A549 (cell line): ENCODE results near the gene AFG1L. TPM values are rescaled to one million over a fixed set of nuclear protein-coding genes. Genes with fewer than 3 reads are reported as not detected.

Experiments used
- ATAC-seq, 2 experiments: fragments of 200-7000 bp in 1 of 2; fragments of >200 bp in 1 of 2; cut with Nextera tagmentation in 1 of 2; cut with Tn5 transposase in 1 of 2; 3 replicates each; pipeline versions ENCODE4 v1.8.0 to v1.9.1; 2018 to 2020; ENCODE audit warnings: mild to moderate bottlenecking in 1 of 2, moderate library complexity in 1 of 2
- CTCF ChIA-PET: fragments of 300-600 bp; sonication (Branson Sonifier 250); formaldehyde crosslinking; extraction: SDS; loops from one replicate; lab custom pipeline; 2021; ENCODE audit warnings: antibody characterized with exemption, inconsistent platforms; lab: Yijun Ruan, JAX
- POLR2A ChIA-PET: fragments of 350-600 bp; formaldehyde crosslinking; extraction: SDS; loops from one replicate; lab custom pipeline; 2021; ENCODE audit warnings: antibody characterized with exemption, inconsistent platforms; lab: Yijun Ruan, JAX
- DNase-seq, 2 experiments: peaks; one replicate each; pipeline versions ENCODE4 v3.0.0 to v3.0.0-alpha.2; 2011 to 2016; ENCODE audit warnings: low read depth in 1 of 2, low spot score in 1 of 2
- FAIRE-seq: peaks from 2 replicates; lab custom pipeline; 2011; peaks lifted over from hg19 to GRCh38; lab: Jason Lieb, UNC
- H3K27ac ChIP-seq, 2 experiments: fragments of >200 bp; sonication (Bioruptor Twin); formaldehyde crosslinking; 3 replicates each; pipeline ENCODE4 v1.5.1; 2016 to 2017
- H3K4me1 ChIP-seq: fragments of >200 bp; sonication (Bioruptor Twin); formaldehyde crosslinking; 3 replicates; pipeline ENCODE4 v1.6.1; 2016
- H3K4me2 ChIP-seq: fragments of >200 bp; sonication (Bioruptor Twin); formaldehyde crosslinking; 3 replicates; pipeline ENCODE4 v1.6.1; 2016
- H3K4me3 ChIP-seq: fragments of >200 bp; sonication (Bioruptor Twin); formaldehyde crosslinking; 3 replicates; pipeline ENCODE4 v1.5.1; 2016
- H3K9me3 ChIP-seq: fragments of >200 bp; sonication (Bioruptor Twin); formaldehyde crosslinking; 3 replicates; pipeline ENCODE4 v1.6.1; 2016
- CBX2 ChIP-seq: fragments of 200-600 bp; sonication (generic); IDR thresholded peaks from 2 replicates; pipeline ENCODE4 v1.6.1; 2016; ENCODE audit warnings: low read depth, mild to moderate bottlenecking, borderline replicate concordance
- CHD2 ChIP-seq: fragments of 150-350 bp; IDR thresholded peaks from 2 replicates; pipeline ENCODE4 v1.6.1; 2014; ENCODE audit warnings: low read length; ENCODE audit not compliant: partially characterized antibody
- EHF ChIP-seq: fragments of 250-450 bp; sonication (Bioruptor Pico); IDR thresholded peaks from 2 replicates; pipeline ENCODE4 v1.5.0; 2020; ENCODE audit warnings: mild to moderate bottlenecking
- EP300 ChIP-seq, 2 experiments: fragments of >200 bp; sonication (Bioruptor Twin); formaldehyde crosslinking; IDR thresholded peaks; 2 replicates in 1 of 2; 3 replicates in 1 of 2; pipeline ENCODE4 v1.6.1; 2016 to 2017
- FOXS1 ChIP-seq: fragments of 250-450 bp; sonication (Bioruptor Pico); IDR thresholded peaks from 2 replicates; pipeline ENCODE4 v1.5.0; 2020; ENCODE audit warnings: mild to moderate bottlenecking, moderate library complexity
- GATA3 ChIP-seq: IDR thresholded peaks from 2 replicates; pipeline ENCODE4 v1.6.1; 2012; ENCODE audit warnings: borderline replicate concordance
- HOXA7 ChIP-seq: fragments of 250-450 bp; sonication (Bioruptor Pico); IDR thresholded peaks from 2 replicates; pipeline ENCODE4 v1.5.0; 2020; ENCODE audit warnings: mild to moderate bottlenecking, moderate library complexity
- HOXB5 ChIP-seq: fragments of 250-450 bp; sonication (Bioruptor Pico); IDR thresholded peaks from 2 replicates; pipeline ENCODE4 v1.5.0; 2020; ENCODE audit warnings: mild to moderate bottlenecking, moderate library complexity
- JUN ChIP-seq, 2 experiments: fragments of >200 bp; sonication (Bioruptor Twin); formaldehyde crosslinking; IDR thresholded peaks; 2 replicates in 1 of 2; 3 replicates in 1 of 2; pipeline ENCODE4 v1.6.1; 2016 to 2017
- JUNB ChIP-seq: fragments of >200 bp; sonication (Bioruptor Twin); formaldehyde crosslinking; IDR thresholded peaks from 2 replicates; pipeline ENCODE4 v1.6.1; 2016
- KDM5A ChIP-seq: fragments of 200-600 bp; sonication (generic); IDR thresholded peaks from 2 replicates; pipeline ENCODE4 v1.6.1; 2016; ENCODE audit warnings: antibody characterized with exemption, mild to moderate bottlenecking
- NFE2L2 ChIP-seq: fragments of 150-350 bp; conservative IDR thresholded peaks from 2 replicates; pipeline ENCODE4 v1.6.1; 2014; ENCODE audit warnings: low read length
- NR3C1 ChIP-seq: fragments of >200 bp; sonication (Bioruptor Twin); formaldehyde crosslinking; IDR thresholded peaks from 3 replicates; pipeline ENCODE4 v1.6.1; 2017
- PHF8 ChIP-seq: fragments of 200-600 bp; sonication (generic); IDR thresholded peaks from 2 replicates; pipeline ENCODE4 v1.6.1; 2016; ENCODE audit warnings: low read depth, mild to moderate bottlenecking, antibody characterized with exemption, moderate library complexity, borderline replicate concordance
- POLR2AphosphoS2 ChIP-seq: conservative IDR thresholded peaks from 2 replicates; pipeline ENCODE4 v1.6.1; 2012; ENCODE audit warnings: low read length, improper control_type of control experiment, inconsistent platforms
- RAD21 ChIP-seq, 2 experiments: fragments of >200 bp in 1 of 2; sonication (Bioruptor Twin) in 1 of 2; formaldehyde crosslinking in 1 of 2; IDR thresholded peaks in 1 of 2; conservative IDR thresholded peaks in 1 of 2; 2 replicates in 1 of 2; 3 replicates in 1 of 2; pipeline ENCODE4 v1.6.1; 2012 to 2018; ENCODE audit warnings: inconsistent platforms in 1 of 2
- RARB ChIP-seq: fragments of 250-450 bp; sonication (Bioruptor Pico); IDR thresholded peaks from 2 replicates; pipeline ENCODE4 v1.8.0; 2021; ENCODE audit warnings: mild to moderate bottlenecking, moderate library complexity
- RCOR1 ChIP-seq: fragments of 150-350 bp; IDR thresholded peaks from 2 replicates; pipeline ENCODE4 v1.6.1; 2014; ENCODE audit warnings: antibody characterized with exemption, low read length, low read depth
- RNF2 ChIP-seq: fragments of 200-600 bp; sonication (generic); IDR thresholded peaks from 2 replicates; pipeline ENCODE4 v1.6.1; 2016; ENCODE audit warnings: low read depth, mild to moderate bottlenecking, antibody characterized with exemption, moderate library complexity, borderline replicate concordance
- TP53 ChIP-seq: fragments of 250-450 bp; sonication (Bioruptor Pico); IDR thresholded peaks from 2 replicates; pipeline ENCODE4 v1.5.0; 2021; ENCODE audit warnings: mild to moderate bottlenecking, moderate library complexity
- ZC3H11A ChIP-seq: fragments of 450-650 bp; IDR thresholded peaks from 2 replicates; pipeline ENCODE4 v1.6.1; 2014; ENCODE audit warnings: antibody characterized with exemption, mild to moderate bottlenecking
- ZFP36 ChIP-seq: fragments of 450-650 bp; IDR thresholded peaks from 2 replicates; pipeline ENCODE4 v1.6.1; 2014; ENCODE audit warnings: borderline replicate concordance; ENCODE audit not compliant: partially characterized antibody
- ZNF302 ChIP-seq: fragments of 250-450 bp; sonication (Bioruptor Pico); IDR thresholded peaks from 2 replicates; pipeline ENCODE4 v1.9.0; 2021; ENCODE audit warnings: inconsistent platforms, mild to moderate bottlenecking, moderate library complexity
- WGBS: methylation state at CpG from one replicate; pipeline ENCODE4 v1.1.6; 2017; ENCODE audit errors: missing lambda C conversion rate; 5-methylcytosine and 5-hydroxymethylcytosine counted together
- polyA plus RNA-seq, 4 experiments: library from polyadenylated mRNA; depleted of rRNA in 3 of 4; stranded (reverse); fragments of >200 nt; fragmentation: RNase III in 1 of 4; extraction: RNeasy Plus Mini Kit Qiagen cat#74134 plus additional on column Dnase treatment in 1 of 4; gene quantifications; 2 replicates in 3 of 4; 3 replicates in 1 of 4; pipeline ENCODE4 v1.2.3, GENCODE V29; 2011 to 2017
- TF ChIP-seq, protein P1 (sequence below): fragments of 450-650 bp; IDR thresholded peaks from 2 replicates; pipeline ENCODE4 v1.6.1; 2014; ENCODE audit warnings: antibody characterized with exemption
- TF ChIP-seq, protein P2 (sequence below): fragments of >200 bp; sonication (Bioruptor Twin); formaldehyde crosslinking; IDR thresholded peaks from 2 replicates; pipeline ENCODE4 v1.6.1; 2016
- TF ChIP-seq, protein P3 (sequence below): fragments of 200-600 bp; sonication (generic); IDR thresholded peaks from 2 replicates; pipeline ENCODE4 v1.6.1; 2016; ENCODE audit warnings: antibody characterized with exemption, mild to moderate bottlenecking, moderate library complexity
- TF ChIP-seq, protein P4 (sequence below): fragments of 250-450 bp; sonication (Bioruptor Pico); IDR thresholded peaks from 2 replicates; pipeline ENCODE4 v1.5.0; 2021; ENCODE audit warnings: mild to moderate bottlenecking, moderate library complexity, borderline replicate concordance

The AFG1L gene
- polyA plus RNA-seq, 2 of the 4 experiments (the other 2 are of a cell fraction), result 1.3 to 2.3 TPM

DNA sequence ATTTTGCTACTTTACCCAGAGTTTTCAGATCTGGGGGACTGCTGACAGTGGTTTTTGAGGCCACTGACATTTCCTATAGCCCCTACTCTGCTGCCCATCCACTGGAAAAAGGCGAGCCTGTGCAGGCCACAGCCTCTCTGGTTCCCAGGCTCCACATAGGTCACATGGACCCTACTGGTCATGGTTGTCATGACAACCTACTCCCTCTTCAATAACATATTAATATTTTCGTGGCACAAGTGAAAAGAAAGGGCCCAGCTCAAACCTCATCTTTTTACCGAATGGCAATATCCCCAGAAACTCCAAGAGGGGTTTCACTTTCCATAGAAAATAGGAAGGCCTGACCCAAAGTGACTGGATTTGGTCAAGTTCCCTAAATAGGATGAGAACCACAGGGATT, 254.9 kb downstream of the AFG1L start:
- DNase-seq (peak in 1 of 2 experiments; percentile 14), ATAC-seq (no peak; a peak in 2 of 6 replicates), FAIRE-seq (no peak)
- H3K4me3 ChIP-seq, result no peak overlapping the region
- no peaks in the 10 kb centered on the region for H3K9me3 ChIP-seq
- WGBS, result 72% methylated on average over 3 of the region's 3 CpGs
- CTCF ChIA-PET, result interaction anchor here (1.2 to 3.2 kb wide), 3 partner anchors 8 to 523 kb away, joined by 3 to 18 read pairs (median 5); no protein-coding TSS in a partner anchor
- no peak overlapping the region for H3K4me2 ChIP-seq
- TF ChIP-seq CHD2, result no peak
- no peak for TF ChIP-seq JUN (IDR thresholded peaks at IDR 0.05)
- no peak for TF ChIP-seq JUNB
- TF ChIP-seq RAD21 (conservative IDR thresholded peaks at IDR 0.05 in 1 of 2, IDR thresholded peaks at IDR 0.05 in 1 of 2), result no peak
- no peak for TF ChIP-seq EHF (CRISPR knock-in tag)
- no peak for TF ChIP-seq RCOR1
- no peak for TF ChIP-seq RARB (CRISPR knock-in tag)
- no peak for TF ChIP-seq HOXB5 (CRISPR knock-in tag)
- no peak for TF ChIP-seq POLR2AphosphoS2
- no peak for TF ChIP-seq RNF2
- no peak for TF ChIP-seq NR3C1
- TF ChIP-seq, protein P1, sequence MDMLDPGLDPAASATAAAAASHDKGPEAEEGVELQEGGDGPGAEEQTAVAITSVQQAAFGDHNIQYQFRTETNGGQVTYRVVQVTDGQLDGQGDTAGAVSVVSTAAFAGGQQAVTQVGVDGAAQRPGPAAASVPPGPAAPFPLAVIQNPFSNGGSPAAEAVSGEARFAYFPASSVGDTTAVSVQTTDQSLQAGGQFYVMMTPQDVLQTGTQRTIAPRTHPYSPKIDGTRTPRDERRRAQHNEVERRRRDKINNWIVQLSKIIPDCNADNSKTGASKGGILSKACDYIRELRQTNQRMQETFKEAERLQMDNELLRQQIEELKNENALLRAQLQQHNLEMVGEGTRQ, result no peak
- no peak for TF ChIP-seq ZC3H11A
- TF ChIP-seq FOXS1, result no peak
- TF ChIP-seq, all 56 proteins: peak for 0
- no peak overlapping the region for H3K27ac ChIP-seq
- no peaks in the 10 kb centered on the region for H3K4me1 ChIP-seq
- POLR2A ChIA-PET, result no interaction called here

DNA sequence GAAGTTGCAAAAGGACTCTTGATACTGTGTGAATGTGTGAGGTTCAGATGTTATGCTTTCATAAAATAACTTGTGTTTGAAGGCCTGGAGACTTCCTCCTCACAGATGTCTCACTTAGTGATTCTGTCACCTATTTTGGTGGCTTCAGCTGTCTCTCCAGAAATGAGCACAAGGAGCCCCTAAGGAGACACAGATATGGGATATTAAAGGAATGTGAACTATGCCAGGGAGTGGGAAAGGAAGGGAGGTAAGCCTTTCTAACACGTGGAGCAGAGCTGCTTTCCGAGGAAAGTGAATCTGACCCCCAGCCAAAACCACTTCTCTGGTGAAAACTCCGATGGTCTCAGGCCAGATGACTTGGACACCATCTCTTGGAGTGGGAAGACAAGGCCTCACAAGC, 255.4 kb downstream of the AFG1L start:
- POLR2A ChIA-PET, result no interaction called here

More for the DNA sequence above, 255.4 kb downstream of the AFG1L start:
- Histone ChIP-seq H3K27ac (no peak overlapping the region), H3K4me3 (no peak overlapping the region), H3K9me3 (no peaks in the 10 kb centered on the region), H3K4me2 (no peak overlapping the region), H3K4me1 (no peaks in the 10 kb centered on the region)
- FAIRE-seq, result no peak
- DNase-seq, result no peak
- TF ChIP-seq ZFP36, result no peak
- TF ChIP-seq HOXA7, result no peak
- TF ChIP-seq HOXB5 (CRISPR knock-in tag), result no peak
- no peak for TF ChIP-seq ZC3H11A
- TF ChIP-seq, protein P1, result no peak
- TF ChIP-seq GATA3, result no peak
- TF ChIP-seq EP300 (IDR thresholded peaks at IDR 0.05), result no peak
- no peak for TF ChIP-seq JUN (IDR thresholded peaks at IDR 0.05)
- no peak for TF ChIP-seq NFE2L2
- TF ChIP-seq CBX2, result no peak
- TF ChIP-seq, protein P2, sequence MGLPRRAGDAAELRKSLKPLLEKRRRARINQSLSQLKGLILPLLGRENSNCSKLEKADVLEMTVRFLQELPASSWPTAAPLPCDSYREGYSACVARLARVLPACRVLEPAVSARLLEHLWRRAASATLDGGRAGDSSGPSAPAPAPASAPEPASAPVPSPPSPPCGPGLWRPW, result no peak
- no peak for TF ChIP-seq KDM5A
- TF ChIP-seq FOXS1, result no peak
- no peak for TF ChIP-seq PHF8
- TF ChIP-seq TP53 (CRISPR knock-in tag), result no peak
- TF ChIP-seq, protein P3, sequence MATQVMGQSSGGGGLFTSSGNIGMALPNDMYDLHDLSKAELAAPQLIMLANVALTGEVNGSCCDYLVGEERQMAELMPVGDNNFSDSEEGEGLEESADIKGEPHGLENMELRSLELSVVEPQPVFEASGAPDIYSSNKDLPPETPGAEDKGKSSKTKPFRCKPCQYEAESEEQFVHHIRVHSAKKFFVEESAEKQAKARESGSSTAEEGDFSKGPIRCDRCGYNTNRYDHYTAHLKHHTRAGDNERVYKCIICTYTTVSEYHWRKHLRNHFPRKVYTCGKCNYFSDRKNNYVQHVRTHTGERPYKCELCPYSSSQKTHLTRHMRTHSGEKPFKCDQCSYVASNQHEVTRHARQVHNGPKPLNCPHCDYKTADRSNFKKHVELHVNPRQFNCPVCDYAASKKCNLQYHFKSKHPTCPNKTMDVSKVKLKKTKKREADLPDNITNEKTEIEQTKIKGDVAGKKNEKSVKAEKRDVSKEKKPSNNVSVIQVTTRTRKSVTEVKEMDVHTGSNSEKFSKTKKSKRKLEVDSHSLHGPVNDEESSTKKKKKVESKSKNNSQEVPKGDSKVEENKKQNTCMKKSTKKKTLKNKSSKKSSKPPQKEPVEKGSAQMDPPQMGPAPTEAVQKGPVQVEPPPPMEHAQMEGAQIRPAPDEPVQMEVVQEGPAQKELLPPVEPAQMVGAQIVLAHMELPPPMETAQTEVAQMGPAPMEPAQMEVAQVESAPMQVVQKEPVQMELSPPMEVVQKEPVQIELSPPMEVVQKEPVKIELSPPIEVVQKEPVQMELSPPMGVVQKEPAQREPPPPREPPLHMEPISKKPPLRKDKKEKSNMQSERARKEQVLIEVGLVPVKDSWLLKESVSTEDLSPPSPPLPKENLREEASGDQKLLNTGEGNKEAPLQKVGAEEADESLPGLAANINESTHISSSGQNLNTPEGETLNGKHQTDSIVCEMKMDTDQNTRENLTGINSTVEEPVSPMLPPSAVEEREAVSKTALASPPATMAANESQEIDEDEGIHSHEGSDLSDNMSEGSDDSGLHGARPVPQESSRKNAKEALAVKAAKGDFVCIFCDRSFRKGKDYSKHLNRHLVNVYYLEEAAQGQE, result no peak
- TF ChIP-seq, protein P4, sequence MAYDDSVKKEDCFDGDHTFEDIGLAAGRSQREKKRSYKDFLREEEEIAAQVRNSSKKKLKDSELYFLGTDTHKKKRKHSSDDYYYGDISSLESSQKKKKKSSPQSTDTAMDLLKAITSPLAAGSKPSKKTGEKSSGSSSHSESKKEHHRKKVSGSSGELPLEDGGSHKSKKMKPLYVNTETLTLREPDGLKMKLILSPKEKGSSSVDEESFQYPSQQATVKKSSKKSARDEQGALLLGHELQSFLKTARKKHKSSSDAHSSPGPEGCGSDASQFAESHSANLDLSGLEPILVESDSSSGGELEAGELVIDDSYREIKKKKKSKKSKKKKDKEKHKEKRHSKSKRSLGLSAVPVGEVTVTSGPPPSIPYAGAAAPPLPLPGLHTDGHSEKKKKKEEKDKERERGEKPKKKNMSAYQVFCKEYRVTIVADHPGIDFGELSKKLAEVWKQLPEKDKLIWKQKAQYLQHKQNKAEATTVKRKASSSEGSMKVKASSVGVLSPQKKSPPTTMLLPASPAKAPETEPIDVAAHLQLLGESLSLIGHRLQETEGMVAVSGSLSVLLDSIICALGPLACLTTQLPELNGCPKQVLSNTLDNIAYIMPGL, result no peak
- no peak for TF ChIP-seq ZNF302 (CRISPR knock-in tag)
- no peak for ATAC-seq
- WGBS, result 66% methylated on average over 3 of the region's 3 CpGs
- CTCF ChIA-PET, result interaction anchor here (1.2 to 3.2 kb wide), 3 partner anchors 8 to 522 kb away, joined by 3 to 18 read pairs (median 5); no protein-coding TSS in a partner anchor
